A673 (cell line): ENCODE measurements around the gene SERTM2.

Experiments used
- CTCF ChIP-seq: fragments of 300-800, 200-600 bp; sonication (generic); conservative IDR thresholded peaks from 2 replicates; pipeline ENCODE4 v1.5.1; 2017; ENCODE audit warnings: low read depth, mild to moderate bottlenecking, antibody characterized with exemption, low read length, moderate library complexity, mixed read lengths
- EZH2 ChIP-seq: fragments of 200-600 bp; sonication (generic); IDR thresholded peaks from 2 replicates; pipeline ENCODE4 v1.6.1; 2017; ENCODE audit warnings: borderline replicate concordance, low read depth, mild to moderate bottlenecking, mixed read lengths, antibody characterized with exemption, low read length; ENCODE audit not compliant: poor library complexity, severe bottlenecking

GRCh38 chrX:111567542-111568255 is 56.3 kb downstream of the SERTM2 start:
- TF ChIP-seq CTCF (no peak), EZH2 (no peak)
